Nephron progenitor cell (in vitro differentiated cells): Measurements from ENCODE around the gene LAMB1.

ENCODE experiments used
- DNase-seq: peaks from one replicate; pipeline ENCODE4 v3.0.0; 2021
- H3K27ac Mint-ChIP-seq: 2 replicates; pipeline ENCODE4 v1.8.0; 2021; ENCODE audit warnings: mild to moderate bottlenecking, moderate library complexity, mixed read lengths
- H3K27me3 Mint-ChIP-seq: 2 replicates; pipeline ENCODE4 v1.8.0; 2021; ENCODE audit warnings: mild to moderate bottlenecking, low read depth, mixed read lengths; ENCODE audit not compliant: poor library complexity
- H3K36me3 Mint-ChIP-seq: 2 replicates; pipeline ENCODE4 v1.8.0; 2021; ENCODE audit warnings: low read depth, mixed read lengths
- H3K4me1 Mint-ChIP-seq: 2 replicates; pipeline ENCODE4 v1.8.0; 2021; ENCODE audit warnings: mixed read lengths
- H3K4me3 Mint-ChIP-seq: 2 replicates; pipeline ENCODE4 v1.8.0; 2021; ENCODE audit warnings: mild to moderate bottlenecking, moderate library complexity, mixed read lengths
- H3K9me3 Mint-ChIP-seq: 2 replicates; pipeline ENCODE4 v1.8.0; 2021; ENCODE audit warnings: mild to moderate bottlenecking, moderate library complexity, mixed read lengths
- TF ChIP-seq, protein P1 (sequence below): fragments of 200-600 bp; sonication (generic); IDR thresholded peaks from 2 replicates; pipeline ENCODE4 v1.5.0; 2021; ENCODE audit warnings: antibody characterized with exemption

The LAMB1 gene

DNA sequence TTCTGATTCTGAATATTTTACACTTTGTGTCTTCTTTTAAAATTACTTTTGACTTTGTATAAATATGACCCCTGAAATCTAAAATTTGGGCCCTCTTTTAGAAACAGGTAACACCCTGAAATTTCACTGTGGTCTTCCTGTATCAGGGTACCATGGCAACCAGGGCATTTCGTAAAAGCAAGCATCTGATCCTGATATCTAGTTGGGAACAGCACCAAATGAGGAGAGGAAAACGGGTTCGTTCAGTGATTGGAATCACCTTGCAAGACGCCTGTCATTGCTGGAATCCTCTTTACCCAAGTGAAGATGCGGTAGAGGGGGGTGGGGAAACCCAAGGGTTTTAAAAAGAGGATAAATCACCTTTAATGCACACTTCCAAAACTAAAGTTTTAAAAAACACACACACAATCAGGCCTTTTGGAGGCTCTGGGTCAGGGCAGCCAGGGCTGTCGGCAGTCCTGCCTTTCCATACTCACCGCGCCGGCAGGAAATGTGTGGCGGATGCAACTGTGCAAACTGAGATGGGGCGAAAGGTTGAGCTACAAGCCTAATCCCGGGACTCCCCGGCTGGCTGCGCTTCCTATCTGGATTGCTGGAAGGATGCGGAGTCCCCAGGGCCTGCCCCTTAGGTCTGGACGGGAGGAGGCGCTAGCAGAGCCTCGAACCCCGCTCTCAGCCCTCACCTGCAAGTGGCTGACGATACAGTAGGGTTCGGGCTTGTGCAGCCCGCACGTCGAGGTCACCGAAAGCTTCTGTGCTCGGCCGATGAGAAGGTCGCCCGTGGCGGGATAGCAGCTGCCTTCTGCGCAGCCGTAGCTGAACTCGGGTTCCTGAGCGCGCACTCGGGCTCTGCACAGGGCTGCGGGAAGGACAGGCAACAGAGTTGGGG, 1.8 kb downstream of the LAMB1 start:
- H3K27me3 Mint-ChIP-seq = peaks cover 38% of the 10 kb centered on the region
- peaks cover 50% of the 10 kb centered on the region for H3K4me1 Mint-ChIP-seq
- peaks cover 18% of the 10 kb centered on the region for H3K36me3 Mint-ChIP-seq
- peaks cover 5% of the 10 kb centered on the region for H3K9me3 Mint-ChIP-seq
- peak overlapping the region; percentile 97 for H3K4me3 Mint-ChIP-seq
- no peak overlapping the region for H3K27ac Mint-ChIP-seq
- peak; percentile 49 for DNase-seq
- TF ChIP-seq, protein P1, sequence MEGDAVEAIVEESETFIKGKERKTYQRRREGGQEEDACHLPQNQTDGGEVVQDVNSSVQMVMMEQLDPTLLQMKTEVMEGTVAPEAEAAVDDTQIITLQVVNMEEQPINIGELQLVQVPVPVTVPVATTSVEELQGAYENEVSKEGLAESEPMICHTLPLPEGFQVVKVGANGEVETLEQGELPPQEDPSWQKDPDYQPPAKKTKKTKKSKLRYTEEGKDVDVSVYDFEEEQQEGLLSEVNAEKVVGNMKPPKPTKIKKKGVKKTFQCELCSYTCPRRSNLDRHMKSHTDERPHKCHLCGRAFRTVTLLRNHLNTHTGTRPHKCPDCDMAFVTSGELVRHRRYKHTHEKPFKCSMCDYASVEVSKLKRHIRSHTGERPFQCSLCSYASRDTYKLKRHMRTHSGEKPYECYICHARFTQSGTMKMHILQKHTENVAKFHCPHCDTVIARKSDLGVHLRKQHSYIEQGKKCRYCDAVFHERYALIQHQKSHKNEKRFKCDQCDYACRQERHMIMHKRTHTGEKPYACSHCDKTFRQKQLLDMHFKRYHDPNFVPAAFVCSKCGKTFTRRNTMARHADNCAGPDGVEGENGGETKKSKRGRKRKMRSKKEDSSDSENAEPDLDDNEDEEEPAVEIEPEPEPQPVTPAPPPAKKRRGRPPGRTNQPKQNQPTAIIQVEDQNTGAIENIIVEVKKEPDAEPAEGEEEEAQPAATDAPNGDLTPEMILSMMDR = no peak

DNA sequence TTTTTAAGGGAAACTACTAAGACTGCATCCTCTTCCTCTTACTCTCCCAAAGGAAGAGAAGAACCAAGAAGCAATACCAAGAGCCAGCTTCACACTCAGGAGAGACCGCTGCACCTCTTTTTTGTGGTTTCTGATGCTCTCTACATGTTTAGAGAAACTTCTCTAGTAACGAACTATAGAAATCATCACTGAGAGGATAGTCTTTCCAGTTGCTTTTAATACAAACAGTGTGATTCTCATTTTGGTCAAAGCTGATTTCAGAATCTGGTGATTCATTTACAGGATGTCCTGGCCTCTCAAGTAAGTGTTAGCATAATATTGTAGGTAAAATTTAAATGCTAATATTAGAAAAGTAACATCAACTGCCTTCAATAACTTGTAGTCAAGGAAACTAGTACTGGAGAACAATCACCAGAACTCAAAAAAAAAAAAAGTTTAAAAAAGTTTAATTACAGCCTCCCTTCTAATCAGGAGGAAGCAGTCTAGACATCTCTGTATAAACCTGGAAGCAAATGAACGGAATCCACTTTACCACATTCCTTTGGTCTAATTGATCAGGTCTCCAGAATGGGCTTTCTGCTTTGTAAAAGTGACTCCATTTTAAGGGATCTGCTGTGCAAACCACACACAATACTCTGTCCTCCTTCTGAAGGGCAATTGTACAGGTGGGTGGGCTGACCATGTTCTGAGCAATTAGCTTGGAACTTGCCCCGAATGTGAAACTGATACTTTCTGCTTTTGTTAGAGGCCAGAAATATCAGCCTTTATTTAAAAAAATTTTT, 3.0 kb downstream of the LAMB1 start:
- peaks cover 23% of the 10 kb centered on the region for H3K36me3 Mint-ChIP-seq

DNA sequence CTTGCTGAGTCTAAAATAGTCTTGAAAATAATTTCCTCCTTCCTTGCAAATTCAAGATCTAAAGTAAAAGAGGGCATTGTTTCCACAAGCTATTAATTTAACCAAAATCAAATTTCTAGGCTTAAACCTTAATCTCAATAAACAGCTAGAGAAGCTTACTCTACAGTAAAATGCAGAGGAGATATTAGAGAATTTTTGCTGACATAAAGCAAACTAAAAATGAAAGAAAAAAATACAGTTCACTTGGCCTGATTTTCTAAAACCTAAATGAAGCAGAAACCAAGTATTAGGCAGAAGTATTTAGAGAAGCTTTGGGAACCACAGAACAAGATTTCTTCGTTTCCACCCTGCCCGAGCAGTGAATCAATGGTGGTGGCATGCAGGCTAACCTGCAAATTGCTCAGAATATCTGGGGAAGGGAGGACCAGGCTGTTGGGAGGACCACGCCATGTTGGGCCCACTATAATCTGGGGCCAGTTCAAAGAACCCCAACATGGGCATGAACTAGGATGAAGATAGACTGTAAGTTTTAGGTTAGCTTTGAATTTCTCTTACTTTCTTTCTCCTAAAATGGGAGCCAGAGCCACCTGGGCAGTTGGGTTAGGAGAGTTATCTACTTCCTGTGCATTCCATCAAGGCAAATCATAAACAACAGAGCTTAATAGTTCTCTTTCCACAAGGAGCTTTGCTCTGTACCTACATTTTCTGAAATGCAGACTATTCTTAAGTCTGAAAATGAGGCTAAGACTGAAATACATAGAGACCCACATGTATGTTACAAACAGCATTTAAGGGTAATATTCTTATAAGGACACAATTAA, 4.1 kb downstream of the LAMB1 start:
- TF ChIP-seq, protein P1 = no peak
- H3K36me3 Mint-ChIP-seq = peaks cover 26% of the 10 kb centered on the region
- H3K27ac Mint-ChIP-seq = no peak overlapping the region
- peaks cover 59% of the 10 kb centered on the region for H3K4me1 Mint-ChIP-seq
- DNase-seq = no peak
- H3K9me3 Mint-ChIP-seq = peaks cover 5% of the 10 kb centered on the region
- H3K4me3 Mint-ChIP-seq = no peak overlapping the region
- H3K27me3 Mint-ChIP-seq = peaks cover 15% of the 10 kb centered on the region

More for the DNA sequence above, 3.0 kb downstream of the LAMB1 start:
- Mint-ChIP-seq H3K4me1 (peaks cover 59% of the 10 kb centered on the region), H3K4me3 (no peak overlapping the region), H3K27me3 (peaks cover 26% of the 10 kb centered on the region), H3K27ac (no peak overlapping the region), H3K9me3 (peaks cover 5% of the 10 kb centered on the region)
- no peak for DNase-seq
- TF ChIP-seq, protein P1 = no peak

- Mint-ChIP-seq H3K4me3 (no peak overlapping the region), H3K4me1 (peaks cover 58% of the 10 kb centered on the region), H3K27ac (no peak overlapping the region), H3K36me3 (peaks cover 33% of the 10 kb centered on the region), H3K9me3 (peaks cover 5% of the 10 kb centered on the region), H3K27me3 (peaks cover 10% of the 10 kb centered on the region)
- TF ChIP-seq, protein P1 = no peak
- DNase-seq = no peak
Observed at GRCh38 chr7:107998150-107998549, 4.8 kb downstream of the LAMB1 start.

- H3K4me3 Mint-ChIP-seq = peak overlapping the region; percentile 60
- peaks cover 46% of the 10 kb centered on the region for H3K36me3 Mint-ChIP-seq
- H3K4me1 Mint-ChIP-seq = peaks cover 53% of the 10 kb centered on the region
- H3K27me3 Mint-ChIP-seq = no peaks in the 10 kb centered on the region
- H3K9me3 Mint-ChIP-seq = peaks cover 5% of the 10 kb centered on the region
- TF ChIP-seq, protein P1 = no peak
- no peak for DNase-seq
- H3K27ac Mint-ChIP-seq = peak overlapping the region; percentile 92
Observed at GRCh38 chr7:107996072-107996882, 6.7 kb downstream of the LAMB1 start.
